NCI-H345 treated with DMSO at 0.1 percent for 48 hours (cell line): ENCODE data around the gene ETHE1.

Experiments used
- DNase-seq: peaks from one replicate; lab custom pipeline; 2025; ENCODE audit not compliant: unreplicated experiment; lab: John Stamatoyannopoulos, UW

The ETHE1 gene

GRCh38 chr19:43495082-43495481 lies 31.9 kb downstream of the ETHE1 start:
- DNase-seq: no peak

DNA sequence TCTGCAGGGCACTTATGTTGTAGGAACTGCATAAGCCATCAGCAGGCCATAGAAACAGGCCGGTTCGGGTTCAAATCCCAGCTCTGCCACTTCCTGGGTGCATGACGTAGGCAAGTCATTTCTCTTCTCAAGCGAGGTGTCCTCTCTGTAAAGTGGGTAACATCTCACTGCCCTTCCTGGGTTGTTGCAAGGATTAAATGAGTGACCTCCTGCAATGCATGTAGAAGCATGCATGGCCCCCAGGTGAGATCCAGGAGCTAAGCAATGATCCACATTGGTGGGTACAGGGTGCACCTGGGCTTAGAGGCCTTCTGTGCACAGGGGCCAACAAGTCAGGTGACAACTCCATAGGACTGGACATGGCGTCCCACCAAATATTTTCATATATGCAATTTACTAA lies 36.2 kb downstream of the ETHE1 start:
- no peak for DNase-seq

DNA sequence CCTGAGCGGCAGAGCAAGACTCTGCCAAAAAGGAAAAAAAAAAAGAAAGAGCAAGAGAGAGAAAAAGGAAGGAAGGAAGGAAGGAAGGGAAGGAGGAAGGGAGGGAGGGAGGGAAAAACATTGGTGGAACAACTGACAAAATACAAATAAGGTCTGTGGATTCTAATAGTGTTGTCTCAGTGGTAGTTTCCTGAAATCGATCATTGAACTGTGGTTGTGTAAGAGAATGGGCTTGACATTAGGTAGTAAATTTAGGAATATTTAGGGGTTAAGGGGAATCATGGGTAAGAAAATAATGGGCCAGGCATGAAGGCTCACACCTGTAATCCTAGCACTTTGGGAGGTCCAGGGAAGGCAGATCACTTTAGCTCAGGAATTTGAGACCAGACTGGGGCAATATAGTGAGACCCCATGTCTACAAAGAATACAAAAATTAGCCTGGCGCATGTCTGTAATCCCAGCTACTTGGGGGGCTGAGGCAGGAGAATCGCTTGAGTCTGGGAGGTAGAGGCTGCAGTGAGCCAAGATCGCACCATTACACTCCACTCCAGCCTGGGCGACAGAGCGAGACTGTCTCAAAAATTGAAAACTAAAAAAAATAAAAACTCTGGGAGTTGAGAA lies 36.9 kb downstream of the ETHE1 start:
- DNase-seq: no peak

- DNase-seq: no peak
Observed at GRCh38 chr19:43489310-43489709, 37.7 kb downstream of the ETHE1 start.

DNA sequence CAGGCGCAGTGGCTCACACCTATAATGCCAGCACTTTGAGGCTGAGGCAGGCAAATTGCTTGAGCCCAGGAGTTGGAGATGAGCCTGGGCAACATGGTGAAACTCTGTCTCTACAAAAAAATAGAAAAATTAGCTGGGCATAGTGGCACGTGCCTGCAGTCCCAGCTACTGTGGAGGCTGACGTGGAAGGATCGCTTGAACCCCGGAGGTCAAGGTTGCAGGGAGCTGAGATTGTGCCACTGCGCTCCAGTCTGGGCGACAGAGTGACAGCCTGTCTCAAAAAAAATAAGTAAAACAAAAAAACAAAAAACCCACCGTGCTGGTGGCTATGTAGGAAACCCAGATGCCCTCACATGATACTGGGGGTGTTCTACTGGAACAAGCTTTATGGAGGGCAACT lies 38.8 kb downstream of the ETHE1 start:
- no peak for DNase-seq

DNA sequence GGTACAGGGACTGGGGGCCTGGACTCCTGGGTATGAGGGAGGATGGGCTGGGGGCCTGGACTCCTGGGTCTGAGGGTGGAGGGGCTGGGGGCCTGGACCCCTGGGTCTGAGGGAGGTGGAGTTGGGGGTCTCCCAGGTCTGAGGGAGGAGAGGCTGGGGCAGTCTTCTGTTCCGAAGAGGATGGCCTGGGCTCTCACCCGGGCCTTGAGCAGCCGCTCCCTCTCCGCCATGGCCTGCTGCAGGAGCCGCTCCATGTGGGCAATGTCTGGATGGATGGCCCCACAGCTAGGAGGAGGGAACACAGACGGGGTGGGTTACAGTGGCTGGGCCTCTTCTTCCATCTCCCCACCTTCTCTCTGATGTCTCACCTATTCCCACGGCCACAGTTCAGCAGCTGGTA lies 40.6 kb downstream of the ETHE1 start:
- no peak for DNase-seq

GRCh38 chr19:43485951-43486350 lies 41.0 kb downstream of the ETHE1 start:
- DNase-seq: no peak

DNA sequence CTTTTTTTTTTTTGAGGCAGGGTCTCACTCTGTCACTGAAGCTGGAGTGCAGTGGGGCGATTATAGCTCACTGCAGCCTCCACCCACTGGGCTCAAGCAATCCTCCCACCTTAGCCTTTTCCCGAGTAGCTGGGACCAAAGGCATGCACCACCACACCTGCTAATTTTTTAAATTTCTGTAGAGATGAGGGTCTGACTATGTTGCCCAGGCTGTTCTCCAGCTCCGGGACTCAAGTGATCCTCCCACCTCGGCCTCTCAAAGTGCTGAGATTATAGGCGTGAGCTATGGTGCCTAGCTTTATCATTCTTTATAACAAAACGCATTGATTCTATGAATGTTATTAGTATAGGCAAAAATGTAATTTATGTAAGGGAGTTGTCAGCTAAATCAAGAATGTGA lies 43.7 kb downstream of the ETHE1 start:
- DNase-seq: no peak

- no peak for DNase-seq
Observed at GRCh38 chr19:43482193-43482592, 44.8 kb downstream of the ETHE1 start.

- DNase-seq: no peak
Observed at GRCh38 chr19:43481701-43482100, 45.3 kb downstream of the ETHE1 start.

DNA sequence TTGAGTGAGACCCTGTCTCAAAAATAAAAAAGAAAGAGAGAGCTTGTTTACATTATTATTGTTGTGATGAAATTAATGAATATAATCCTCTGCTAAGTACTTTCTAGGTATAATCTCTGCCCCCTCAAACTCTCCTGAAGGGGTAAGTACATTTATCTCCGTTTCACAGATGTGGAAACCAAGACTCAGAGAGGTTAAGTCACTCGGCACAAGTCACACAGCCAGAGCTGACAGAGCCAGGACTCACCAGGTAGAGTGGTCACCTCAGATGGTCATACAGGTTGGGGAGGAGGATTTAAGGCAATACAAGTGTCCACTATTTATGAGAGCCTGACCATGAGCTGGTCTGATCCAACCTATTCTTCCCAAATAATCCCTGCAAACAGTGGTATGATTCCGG lies 46.4 kb downstream of the ETHE1 start:
- DNase-seq: no peak

DNA sequence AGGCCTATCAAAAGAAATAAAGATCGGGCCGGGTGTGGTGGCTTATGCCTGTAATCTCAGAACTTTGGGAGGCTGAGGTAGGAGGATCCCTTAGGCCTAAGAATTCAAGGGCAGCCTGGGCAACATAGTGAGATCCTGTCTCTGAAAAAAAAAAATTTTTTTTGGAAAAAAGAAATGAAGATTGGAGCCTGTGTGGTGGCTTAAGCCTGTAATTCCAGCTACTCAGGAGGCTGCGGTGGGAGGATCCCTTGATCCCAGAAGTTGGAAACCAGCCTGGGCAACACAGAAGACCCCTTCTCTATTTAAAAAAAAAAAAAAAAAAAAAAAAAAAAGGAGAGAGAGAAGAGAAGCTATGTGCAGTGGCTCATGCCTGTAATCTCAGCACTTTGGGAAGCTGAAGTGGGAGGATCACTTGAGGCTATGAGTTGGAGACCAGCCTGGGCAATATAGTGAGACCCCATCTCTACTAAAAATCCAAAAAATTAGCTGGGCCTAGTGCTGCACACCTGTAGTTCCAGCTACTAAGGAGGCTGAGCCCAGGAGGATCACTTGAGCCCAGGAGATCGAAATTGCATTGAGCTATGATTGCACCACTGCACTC lies 46.9 kb downstream of the ETHE1 start:
- no peak for DNase-seq

GRCh38 chr19:43479226-43479625 lies 47.8 kb downstream of the ETHE1 start:
- no peak for DNase-seq

GRCh38 chr19:43478323-43478722 lies 48.7 kb downstream of the ETHE1 start:
- no peak for DNase-seq

- DNase-seq: no peak
Observed at GRCh38 chr19:43476606-43477005, 50.4 kb downstream of the ETHE1 start.

- peak; percentile 40 for DNase-seq
Observed at GRCh38 chr19:43474986-43475705, 51.9 kb downstream of the ETHE1 start.

DNA sequence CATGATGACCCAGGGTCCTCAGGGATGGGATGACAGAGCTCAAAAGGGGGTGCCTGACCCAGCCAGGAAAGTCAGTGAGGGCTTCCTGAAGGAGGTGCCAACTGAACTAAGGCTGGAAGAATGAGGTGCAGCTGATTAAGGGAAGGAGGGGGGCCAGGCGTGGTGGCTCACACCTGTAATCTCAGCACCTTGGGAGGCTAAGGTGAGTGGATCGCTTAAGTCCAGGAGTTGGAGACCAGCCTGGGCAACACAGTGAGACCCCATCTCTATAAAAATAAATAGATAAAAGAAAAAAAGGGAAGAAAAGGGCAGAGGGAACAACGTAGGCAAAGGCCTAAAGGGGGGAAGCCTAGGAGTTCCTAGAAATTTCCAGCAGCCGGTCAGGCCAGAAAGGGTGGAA lies 52.5 kb downstream of the ETHE1 start:
- no peak for DNase-seq

DNA sequence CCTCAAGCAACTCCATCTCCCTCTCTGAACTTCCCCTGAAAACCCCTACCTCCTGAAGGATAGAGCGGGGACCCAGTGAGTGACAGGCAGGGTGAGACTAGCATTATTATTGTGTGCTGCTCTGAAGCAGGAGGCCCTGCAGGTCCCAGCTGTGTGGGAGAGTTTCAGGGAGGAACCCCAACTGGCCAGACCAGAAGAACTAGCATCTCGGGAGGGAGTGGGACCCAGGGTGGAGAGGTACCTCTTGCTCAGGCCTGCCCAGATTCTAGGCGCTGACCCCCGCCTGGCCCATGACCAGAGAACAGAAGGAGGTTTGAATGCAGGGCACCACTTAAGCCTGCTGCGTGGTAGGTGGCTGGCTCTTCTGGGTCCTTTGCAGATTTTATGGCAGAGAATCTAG lies 55.9 kb downstream of the ETHE1 start:
- no peak for DNase-seq

DNA sequence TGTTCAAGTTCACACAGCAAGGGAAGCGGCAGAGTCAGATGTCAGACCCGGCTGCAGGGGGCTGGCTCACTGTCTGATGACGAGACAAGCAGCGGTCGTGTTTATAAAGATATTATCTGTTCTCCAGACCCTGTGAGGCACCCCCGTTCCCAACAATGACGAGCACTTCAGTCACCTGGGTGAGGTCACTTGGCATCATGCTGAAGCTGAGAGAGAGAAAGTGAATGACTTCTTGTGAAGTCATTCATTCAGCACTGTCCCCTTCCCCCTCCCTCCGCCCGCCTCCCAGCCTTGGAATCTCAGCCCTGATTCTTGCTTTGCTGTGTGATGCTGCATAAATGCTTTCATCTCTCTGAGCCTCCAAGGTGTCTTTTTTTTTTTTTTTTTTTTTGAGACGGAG lies 56.7 kb downstream of the ETHE1 start:
- DNase-seq: no peak

DNA sequence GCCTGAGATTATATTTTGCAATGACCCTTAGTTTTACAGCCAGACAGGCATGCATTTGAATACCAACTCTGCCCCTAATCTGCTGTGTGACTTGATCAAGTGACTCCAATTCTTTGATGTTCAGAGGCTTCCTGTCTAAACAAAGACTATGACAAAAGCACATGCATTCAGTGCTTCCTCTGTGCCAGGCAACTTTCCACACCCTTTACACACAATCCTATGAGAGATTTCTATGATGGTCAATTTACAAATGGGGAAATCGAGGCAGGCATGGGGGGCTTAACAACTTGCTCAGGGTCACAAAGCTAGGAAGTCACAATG lies 57.9 kb downstream of the ETHE1 start:
- no peak for DNase-seq

GRCh38 chr19:43468354-43469159 lies 58.4 kb downstream of the ETHE1 start:
- no peak for DNase-seq

DNA sequence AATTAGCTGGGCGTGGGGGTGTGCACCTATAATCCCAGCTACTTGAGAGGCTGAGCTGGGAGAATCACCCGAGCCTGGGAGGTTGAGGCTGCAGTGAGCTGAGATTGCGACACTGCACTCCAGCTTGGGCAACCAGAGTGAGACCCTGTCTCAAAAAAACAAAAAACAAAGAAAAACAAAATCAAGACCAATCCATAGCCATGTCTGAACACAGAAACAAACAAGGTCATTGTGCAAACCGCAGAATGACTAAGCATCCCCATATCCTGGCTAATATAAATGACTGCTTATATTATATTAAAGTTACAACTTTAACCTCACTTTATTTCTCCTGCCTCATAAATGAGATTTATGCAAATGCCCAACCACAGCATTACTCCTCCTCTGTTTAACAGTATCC lies 59.3 kb downstream of the ETHE1 start:
- DNase-seq: no peak
